Activated CD8-positive, alpha-beta T cell treated with anti-CD3 and anti-CD28 coated beads, Interleukin-2, amount 10 ng/mL, durations not matched to agents 7 days and 5 days (primary cell): Measurements from ENCODE around the gene GCNT3. TPM values are rescaled to one million over a fixed set of nuclear protein-coding genes. Genes with fewer than 3 reads are reported as not detected.

Source experiments
- ATAC-seq: fragments of 150-1000 bp; cut with Tn5 transposase; one replicate; pipeline ENCODE4 v1.10.0; 2021; ENCODE audit warnings: moderate library complexity
- CTCF ChIA-PET: fragments of 350-600 bp; sonication (Branson Sonifier 250); formaldehyde crosslinking; loops from one replicate; lab custom pipeline; 2021; ENCODE audit warnings: antibody characterized with exemption; lab: Charles Lee
- POLR2A ChIA-PET: fragments of 350-600 bp; sonication (Branson Sonifier 250); formaldehyde crosslinking; loops from one replicate; lab custom pipeline; 2021; ENCODE audit warnings: antibody characterized with exemption; lab: Charles Lee
- DNase-seq: peaks from one replicate; pipeline ENCODE4 v3.0.0-alpha.2; 2020
- H3K27ac Mint-ChIP-seq: one replicate; pipeline ENCODE4 v1.8.0; 2021; ENCODE audit warnings: mild to moderate bottlenecking, mixed read lengths
- H3K27me3 Mint-ChIP-seq: one replicate; pipeline ENCODE4 v1.8.0; 2021; ENCODE audit warnings: low read depth, mixed read lengths
- H3K36me3 Mint-ChIP-seq: one replicate; pipeline ENCODE4 v1.8.0; 2021; ENCODE audit warnings: low read depth, mixed read lengths
- H3K4me1 Mint-ChIP-seq: one replicate; pipeline ENCODE4 v1.8.0; 2021; ENCODE audit warnings: low read depth, mixed read lengths
- H3K4me3 Mint-ChIP-seq: one replicate; pipeline ENCODE4 v1.8.0; 2021; ENCODE audit warnings: mild to moderate bottlenecking, mixed read lengths
- H3K9me3 Mint-ChIP-seq: one replicate; pipeline ENCODE4 v1.8.0; 2022; ENCODE audit warnings: mixed read lengths; ENCODE audit not compliant: insufficient read depth
- total RNA-seq, 2 experiments: library from RNA; stranded (reverse); gene quantifications; one replicate each; pipeline ENCODE4 v1.2.3, GENCODE V29; 2021

The GCNT3 gene, protein sequence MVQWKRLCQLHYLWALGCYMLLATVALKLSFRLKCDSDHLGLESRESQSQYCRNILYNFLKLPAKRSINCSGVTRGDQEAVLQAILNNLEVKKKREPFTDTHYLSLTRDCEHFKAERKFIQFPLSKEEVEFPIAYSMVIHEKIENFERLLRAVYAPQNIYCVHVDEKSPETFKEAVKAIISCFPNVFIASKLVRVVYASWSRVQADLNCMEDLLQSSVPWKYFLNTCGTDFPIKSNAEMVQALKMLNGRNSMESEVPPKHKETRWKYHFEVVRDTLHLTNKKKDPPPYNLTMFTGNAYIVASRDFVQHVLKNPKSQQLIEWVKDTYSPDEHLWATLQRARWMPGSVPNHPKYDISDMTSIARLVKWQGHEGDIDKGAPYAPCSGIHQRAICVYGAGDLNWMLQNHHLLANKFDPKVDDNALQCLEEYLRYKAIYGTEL
- not detected for total RNA-seq

DNA sequence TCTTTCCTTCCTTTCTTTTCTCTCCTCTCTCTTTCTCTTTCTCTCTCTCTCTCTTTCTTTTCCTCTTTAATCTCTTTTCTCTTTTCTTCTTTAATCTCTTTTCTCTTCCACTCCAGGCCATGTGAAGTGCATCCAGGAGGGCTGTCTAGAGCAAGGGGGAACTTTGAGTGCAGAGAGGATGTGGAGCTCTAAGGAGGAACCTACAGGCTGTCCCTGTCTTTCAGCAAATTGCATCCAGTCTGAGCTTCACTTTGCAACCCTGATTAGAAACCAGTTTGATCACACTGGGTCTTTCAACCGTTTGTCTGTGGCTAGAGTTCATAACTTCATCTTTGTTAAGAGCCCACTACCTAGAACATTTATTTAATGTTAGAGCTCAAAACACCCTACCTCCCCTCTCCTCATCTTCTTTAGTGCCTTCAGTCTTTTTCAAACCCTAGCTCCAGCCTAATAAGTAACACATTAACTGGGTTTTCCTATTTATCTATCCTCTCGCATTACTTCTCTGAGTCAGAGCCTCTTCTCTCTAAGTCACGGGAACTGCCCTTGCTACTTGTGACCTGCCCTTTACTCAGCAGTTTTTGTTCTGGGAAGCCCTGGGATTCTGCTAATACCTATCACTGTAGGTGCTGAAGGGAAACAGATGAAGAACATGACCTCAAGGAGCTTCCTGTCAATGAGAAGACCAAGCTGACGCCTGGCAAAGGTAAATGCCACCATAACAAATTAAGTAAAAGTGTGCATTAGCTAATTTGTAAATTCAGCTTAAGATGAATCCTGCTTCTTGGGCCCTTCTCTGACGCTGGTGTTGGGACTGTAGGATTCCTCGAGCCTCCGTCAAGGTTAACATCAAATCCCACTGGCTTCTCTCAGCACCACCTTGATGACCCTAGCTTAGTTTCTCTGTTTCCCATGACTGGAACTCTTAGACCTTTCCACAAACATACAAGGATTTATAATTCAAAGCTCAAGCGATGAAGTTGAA, at the start of gene GCNT3:
GCNT3 (plus strand) TSS at position 508 of the 985 bp plus-strand sequence. CDS start 6,456 bp downstream, outside the sequence.
- Mint-ChIP-seq H3K27me3 (peaks cover 16% of the 10 kb centered on the region), H3K4me1 (peaks cover 4% of the 10 kb centered on the region), H3K27ac (no peak within 1 kb of the TSS), H3K4me3 (no peak within 1 kb of the TSS), H3K9me3 (peaks cover 4% of the 10 kb centered on the region), H3K36me3 (peaks cover 3% of the 10 kb centered on the region)
- no peak for ATAC-seq
- ChIA-PET CTCF (interaction anchor here (1.1 to 1.4 kb wide), 4 partner anchors 18 to 119 kb away, joined by 3 to 4 read pairs (median 4); no protein-coding TSS in a partner anchor), POLR2A (no interaction called here)
- no peak for DNase-seq

DNA sequence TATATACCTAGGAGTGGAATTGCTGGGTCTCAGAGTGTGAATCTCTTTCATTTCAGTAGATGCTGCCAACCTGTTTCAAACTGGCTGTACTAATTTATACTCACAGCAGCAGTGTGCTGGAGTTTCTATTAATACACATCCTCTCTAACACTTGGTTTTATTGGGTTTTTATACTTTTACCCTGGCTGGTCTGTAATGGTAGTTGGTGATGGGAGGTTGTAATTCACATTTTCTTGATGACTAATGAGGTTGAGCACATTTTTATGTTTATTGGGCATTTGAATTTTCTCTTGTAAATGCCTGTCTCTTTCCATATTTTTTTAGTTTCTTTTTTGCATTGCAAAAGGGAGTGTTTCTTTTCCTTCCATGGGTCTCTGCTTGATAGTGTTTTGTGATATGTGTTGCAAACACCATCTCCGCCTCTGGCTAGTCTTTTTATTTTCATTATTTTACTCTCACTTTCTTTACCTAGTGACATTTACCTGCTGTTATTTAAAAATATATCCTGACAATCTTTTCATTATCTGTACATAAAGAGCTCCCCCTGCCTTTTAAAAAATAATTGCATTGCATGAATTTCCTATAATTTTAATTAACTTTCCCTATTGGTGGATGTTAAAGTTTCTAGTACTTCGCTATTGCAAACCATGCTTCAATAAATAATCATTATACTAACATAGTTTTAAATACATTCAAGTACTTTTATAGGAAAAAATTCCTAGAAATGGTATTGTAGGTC, 49.0 kb upstream of the GCNT3 start:
- H3K27ac Mint-ChIP-seq: no peak overlapping the region
- POLR2A ChIA-PET: interaction anchor here (0.6 kb wide), 1 partner anchor 58 kb away, joined by 3 read pairs; no protein-coding TSS in a partner anchor
- no peaks in the 10 kb centered on the region for H3K36me3 Mint-ChIP-seq
- H3K4me3 Mint-ChIP-seq: no peak overlapping the region
- CTCF ChIA-PET: interaction anchor here (1.3 kb wide), 1 partner anchor 29 kb away, joined by 3 read pairs; no protein-coding TSS in a partner anchor
- peaks cover 4% of the 10 kb centered on the region for H3K27me3 Mint-ChIP-seq
- ATAC-seq (no peak), DNase-seq (no peak)
- H3K4me1 Mint-ChIP-seq: peaks cover 3% of the 10 kb centered on the region
- peaks cover 3% of the 10 kb centered on the region for H3K9me3 Mint-ChIP-seq

DNA sequence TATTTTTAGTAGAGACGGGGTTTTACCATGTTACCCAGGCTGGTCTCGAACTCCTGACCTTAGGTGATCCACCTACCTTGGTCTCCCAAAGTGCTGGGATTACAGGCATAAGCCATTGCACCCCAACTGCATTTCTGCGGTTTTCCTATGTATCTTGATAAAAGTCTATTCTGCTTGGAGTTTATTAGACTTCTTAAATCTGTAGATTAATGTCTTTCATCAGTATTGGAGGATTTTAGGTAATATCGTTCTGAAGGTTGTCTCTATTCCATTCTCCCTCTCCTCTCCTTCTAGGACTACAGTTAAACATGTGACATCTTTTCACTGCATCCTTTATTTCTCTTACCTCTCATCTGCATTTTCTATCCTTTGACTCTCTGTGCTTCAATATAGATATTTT, 46.3 kb upstream of the GCNT3 start:
- ATAC-seq (no peak), DNase-seq (no peak)
- Mint-ChIP-seq H3K36me3 (no peaks in the 10 kb centered on the region), H3K4me1 (peaks cover 10% of the 10 kb centered on the region), H3K9me3 (peaks cover 3% of the 10 kb centered on the region), H3K27ac (no peak overlapping the region), H3K27me3 (peaks cover 7% of the 10 kb centered on the region), H3K4me3 (no peak overlapping the region)
- CTCF ChIA-PET: no interaction called here
- POLR2A ChIA-PET: no interaction called here

DNA sequence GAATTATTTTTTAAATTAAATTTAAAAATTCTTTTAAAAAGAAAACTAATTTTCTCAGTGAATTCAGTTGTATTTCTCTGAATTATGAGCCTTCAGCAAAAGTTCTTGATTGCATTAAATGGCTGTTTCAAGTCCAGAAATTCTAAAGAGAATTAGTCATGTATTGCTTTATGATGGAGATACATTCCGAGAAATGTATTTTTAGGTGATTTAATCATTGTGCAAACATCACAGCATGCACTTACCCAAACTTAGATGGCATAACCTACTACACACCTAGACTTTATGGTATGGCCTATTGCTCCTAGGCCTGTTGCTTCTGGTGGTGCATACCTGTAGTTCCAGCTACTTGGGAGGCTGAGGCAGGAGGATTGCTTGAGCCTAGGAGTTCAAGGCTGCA, 44.3 kb upstream of the GCNT3 start:
- ChIA-PET CTCF (interaction anchor here (1.4 kb wide), 1 partner anchor 8 kb away, joined by 4 read pairs; no protein-coding TSS in a partner anchor), POLR2A (no interaction called here)
- no peak for ATAC-seq
- Mint-ChIP-seq H3K27ac (no peak overlapping the region), H3K9me3 (peaks cover 3% of the 10 kb centered on the region), H3K27me3 (peaks cover 7% of the 10 kb centered on the region), H3K36me3 (no peaks in the 10 kb centered on the region), H3K4me1 (peaks cover 12% of the 10 kb centered on the region), H3K4me3 (no peak overlapping the region)
- no peak for DNase-seq

DNA sequence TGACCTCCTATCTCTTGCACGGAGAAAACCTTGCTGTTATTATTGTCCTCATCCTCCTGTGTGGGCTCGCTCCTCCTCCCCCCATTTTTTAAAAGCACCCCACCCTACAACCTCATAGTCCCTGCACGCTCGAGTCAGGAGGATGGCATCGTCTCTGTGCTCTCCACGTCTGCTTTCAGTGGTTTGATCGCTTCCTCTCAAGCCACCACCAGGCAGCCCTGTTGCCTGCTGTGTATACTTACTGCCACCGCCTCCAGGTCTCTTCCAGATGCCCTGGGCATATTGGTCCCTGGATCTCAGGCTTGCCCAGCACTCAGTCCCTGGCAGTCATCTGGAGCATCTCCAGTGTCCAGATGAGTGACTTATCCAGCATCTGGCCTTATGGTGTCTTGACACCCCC, 42.1 kb upstream of the GCNT3 start:
- Mint-ChIP-seq H3K9me3 (peaks cover 3% of the 10 kb centered on the region), H3K36me3 (no peaks in the 10 kb centered on the region), H3K4me1 (peaks cover 12% of the 10 kb centered on the region), H3K4me3 (no peak overlapping the region), H3K27ac (no peak overlapping the region), H3K27me3 (peaks cover 7% of the 10 kb centered on the region)
- no peak for DNase-seq
- no peak for ATAC-seq
- POLR2A ChIA-PET: no interaction called here
- CTCF ChIA-PET: interaction anchor here (0.6 kb wide), 1 partner anchor 36 kb away, joined by 3 read pairs; no protein-coding TSS in a partner anchor

DNA sequence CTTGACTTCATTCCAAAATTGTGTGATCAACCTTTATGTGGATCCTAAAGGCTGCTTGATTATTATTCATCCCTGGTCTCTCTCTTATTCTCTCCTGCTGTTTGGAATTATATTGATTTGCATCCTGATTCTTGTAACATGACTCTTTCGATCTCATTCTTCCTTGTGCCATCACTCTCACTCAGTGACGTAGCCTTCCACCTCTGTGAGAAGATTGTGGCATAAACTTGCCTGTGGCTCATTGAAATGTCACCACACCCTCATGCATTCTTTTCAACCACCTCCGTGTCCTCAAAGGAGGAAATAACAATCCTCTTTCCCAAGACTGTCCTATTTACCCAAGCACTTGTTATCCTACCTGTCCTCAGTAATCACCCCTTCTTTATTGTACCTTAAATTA, 41.3 kb upstream of the GCNT3 start:
- Mint-ChIP-seq H3K27me3 (peaks cover 7% of the 10 kb centered on the region), H3K36me3 (no peaks in the 10 kb centered on the region), H3K4me3 (no peak overlapping the region), H3K9me3 (peaks cover 3% of the 10 kb centered on the region), H3K27ac (no peak overlapping the region), H3K4me1 (peaks cover 12% of the 10 kb centered on the region)
- DNase-seq (no peak), ATAC-seq (no peak)
- POLR2A ChIA-PET: interaction anchor here (0.6 kb wide), 1 partner anchor 447 kb away, joined by 4 read pairs; no protein-coding TSS in a partner anchor
- CTCF ChIA-PET: no interaction called here

DNA sequence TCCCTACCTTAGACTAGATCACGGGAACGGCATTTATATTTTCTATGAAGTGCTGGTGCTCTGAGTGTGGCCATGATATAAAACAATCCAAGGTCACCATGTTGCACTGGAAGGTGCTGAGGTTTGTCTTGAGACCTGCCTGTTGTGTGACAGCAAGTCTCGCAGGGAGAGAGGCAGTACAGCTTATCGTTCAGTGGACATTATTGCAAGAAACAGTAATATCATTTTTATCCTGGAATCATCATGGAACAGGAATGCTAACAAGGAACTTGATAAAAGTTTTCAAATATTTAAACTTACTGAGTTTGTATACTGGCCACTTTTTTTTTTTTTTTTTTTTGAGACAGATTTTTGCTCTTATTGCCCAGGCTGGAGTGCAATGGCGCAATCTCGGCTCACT, 40.0 kb upstream of the GCNT3 start:
- Mint-ChIP-seq H3K9me3 (no peaks in the 10 kb centered on the region), H3K27me3 (peaks cover 5% of the 10 kb centered on the region), H3K27ac (no peak overlapping the region), H3K36me3 (no peaks in the 10 kb centered on the region), H3K4me1 (peaks cover 12% of the 10 kb centered on the region), H3K4me3 (no peak overlapping the region)
- CTCF ChIA-PET: no interaction called here
- DNase-seq (no peak), ATAC-seq (no peak)
- POLR2A ChIA-PET: no interaction called here

DNA sequence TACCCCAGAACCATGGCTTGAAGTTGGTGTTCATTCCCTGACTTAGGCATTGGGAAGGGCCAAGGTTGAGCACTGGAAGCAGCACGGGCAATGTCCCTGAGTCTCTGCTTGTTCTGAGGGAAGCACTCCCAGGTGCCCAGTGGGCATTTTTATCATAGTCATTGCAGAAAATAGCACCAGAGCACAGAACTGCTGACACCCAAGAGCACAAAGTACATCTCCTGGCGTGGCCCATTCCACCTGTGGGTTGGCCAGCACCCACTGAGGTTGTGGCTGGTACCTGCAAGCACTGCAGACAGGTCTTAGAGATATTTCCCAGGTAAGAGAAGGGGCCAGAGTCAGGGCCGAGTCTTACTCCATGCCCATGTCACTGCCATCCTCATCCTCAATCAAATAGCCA, 28.5 kb upstream of the GCNT3 start:
- ATAC-seq (no peak), DNase-seq (no peak)
- ChIA-PET CTCF (no interaction called here), POLR2A (no interaction called here)
- no peaks in the 10 kb centered on the region for H3K36me3 Mint-ChIP-seq
- peaks cover 5% of the 10 kb centered on the region for H3K4me1 Mint-ChIP-seq
- no peak overlapping the region for H3K27ac Mint-ChIP-seq
- peaks cover 11% of the 10 kb centered on the region for H3K27me3 Mint-ChIP-seq
- no peaks in the 10 kb centered on the region for H3K9me3 Mint-ChIP-seq
- no peak overlapping the region for H3K4me3 Mint-ChIP-seq

DNA sequence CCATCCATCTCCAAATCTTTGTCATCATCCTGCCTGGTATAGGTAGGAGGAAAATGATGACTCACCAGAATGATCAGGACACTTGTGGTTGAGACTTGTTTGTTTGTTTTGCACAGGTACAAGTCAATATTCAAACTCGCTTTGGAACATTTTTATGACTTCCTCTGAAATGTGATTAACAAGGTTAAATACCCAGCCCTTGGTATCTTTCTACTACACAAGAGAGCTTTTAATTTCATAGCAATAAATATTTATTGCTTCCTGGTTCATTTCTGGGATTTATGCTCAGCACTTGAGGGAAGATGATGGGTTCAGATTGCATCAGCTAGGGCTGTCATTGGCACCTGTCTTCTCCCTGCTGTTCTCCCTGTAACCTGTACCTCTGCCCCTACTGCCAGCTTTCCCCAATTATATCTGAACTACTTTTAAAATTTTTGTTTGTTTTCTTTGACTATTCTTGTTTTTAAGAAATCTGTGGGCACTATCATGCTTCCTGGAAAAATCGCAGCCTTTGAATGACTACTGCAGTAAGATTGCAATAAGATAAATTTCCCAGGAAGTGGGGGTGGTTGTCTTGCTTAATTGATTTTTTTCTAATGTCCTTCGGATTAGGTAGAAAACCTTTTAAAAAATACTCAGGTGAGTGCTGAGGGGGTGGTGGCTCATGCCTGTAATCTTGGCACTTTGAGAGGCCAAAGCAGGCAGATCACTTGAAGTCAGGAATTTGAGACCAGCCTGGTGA, 24.3 kb upstream of the GCNT3 start:
- DNase-seq: no peak
- Mint-ChIP-seq H3K27ac (no peak overlapping the region), H3K36me3 (no peaks in the 10 kb centered on the region), H3K27me3 (peaks cover 14% of the 10 kb centered on the region), H3K9me3 (no peaks in the 10 kb centered on the region), H3K4me3 (no peak overlapping the region), H3K4me1 (peaks cover 18% of the 10 kb centered on the region)
- ChIA-PET CTCF (no interaction called here), POLR2A (no interaction called here)
- ATAC-seq: no peak

DNA sequence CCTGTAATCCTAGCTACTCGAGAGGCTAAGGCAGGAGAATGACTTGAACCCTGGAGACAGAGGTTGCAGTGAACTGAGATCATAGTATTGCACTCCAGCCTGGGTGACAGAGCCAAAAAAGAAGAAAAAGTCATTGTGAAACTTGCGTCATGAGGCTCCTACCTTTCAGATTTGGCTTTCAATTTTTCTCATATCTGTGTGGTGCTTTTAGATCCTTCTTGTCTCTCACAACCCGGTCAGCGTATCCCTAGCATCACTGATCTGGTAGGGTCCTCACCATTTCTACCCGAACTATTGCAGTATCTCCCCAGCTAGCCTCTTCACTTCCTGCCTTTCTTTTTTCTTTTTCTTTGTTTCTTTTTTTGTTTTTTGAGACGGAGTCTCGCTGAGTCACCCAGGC, 21.6 kb upstream of the GCNT3 start:
- Mint-ChIP-seq H3K4me1 (peaks cover 18% of the 10 kb centered on the region), H3K36me3 (no peaks in the 10 kb centered on the region), H3K9me3 (no peaks in the 10 kb centered on the region), H3K4me3 (no peak overlapping the region), H3K27ac (no peak overlapping the region), H3K27me3 (peaks cover 13% of the 10 kb centered on the region)
- DNase-seq (no peak), ATAC-seq (no peak)
- CTCF ChIA-PET: interaction anchor here (1.2 kb wide), 1 partner anchor 61 kb away, joined by 6 read pairs; no protein-coding TSS in a partner anchor
- POLR2A ChIA-PET: no interaction called here
